HepG2 (cell line): ENCODE data around the gene SPG7. TPM values are rescaled to one million over a fixed set of nuclear protein-coding genes. Genes with fewer than 3 reads are reported as not detected.

ENCODE experiments used
- BHLHE40 ChIP-seq: IDR thresholded peaks from 2 replicates; pipeline ENCODE4 v1.6.1; 2011; ENCODE audit warnings: low read length, improper control_type of control experiment
- EP300 ChIP-seq, 3 experiments: sonication (generic) in 1 of 3; formaldehyde crosslinking in 1 of 3; IDR thresholded peaks; 2 replicates each; pipeline versions ENCODE4 v1.5.1 to v1.6.1; 2011 to 2020; ENCODE audit warnings: low read depth in 2 of 3, low read length in 2 of 3, borderline replicate concordance in 1 of 3, improper control_type of control experiment in 1 of 3, mild to moderate bottlenecking in 1 of 3, missing genetic modification reagents in 1 of 3, moderate library complexity in 1 of 3
- HMGA1 ChIP-seq: sonication (generic); formaldehyde crosslinking; conservative IDR thresholded peaks from 2 replicates; pipeline ENCODE4 v1.4.0; 2020; ENCODE audit warnings: missing genetic modification reagents
- SOX13 ChIP-seq, 3 experiments: fragments of 450-650 bp in 1 of 3; sonication (generic) in 1 of 3; formaldehyde crosslinking in 1 of 3; IDR thresholded peaks in 2 of 3; conservative IDR thresholded peaks in 1 of 3; 2 replicates each; pipeline versions ENCODE4 v1.5.0 to v1.6.1; 2016 to 2020; ENCODE audit warnings: antibody characterized with exemption in 1 of 3, mild to moderate bottlenecking in 1 of 3, missing compliant biosample characterization in 1 of 3, missing genetic modification reagents in 1 of 3, moderate library complexity in 1 of 3
- ZFP36L1 ChIP-seq: sonication (generic); formaldehyde crosslinking; IDR thresholded peaks from 2 replicates; pipeline ENCODE4 v1.8.0; 2022; ENCODE audit warnings: mild to moderate bottlenecking, missing genetic modification reagents, moderate library complexity
- ZNF572 ChIP-seq: sonication (generic); formaldehyde crosslinking; IDR thresholded peaks from 2 replicates; pipeline ENCODE4 v1.5.1; 2020; ENCODE audit warnings: mild to moderate bottlenecking, missing genetic modification reagents
- ZNF607 ChIP-seq: sonication (generic); formaldehyde crosslinking; IDR thresholded peaks from 2 replicates; pipeline ENCODE4 v1.5.1; 2020; ENCODE audit warnings: missing genetic modification reagents, mild to moderate bottlenecking, borderline replicate concordance
- polyA plus RNA-seq, 8 experiments: library from polyadenylated mRNA; depleted of rRNA in 3 of 8; stranded (reverse) in 7 of 8; unstranded in 1 of 8; fragments of >200 nt; fragmentation: Illumina TruSeq in 4 of 8; extraction: Trizol in 4 of 8; gene quantifications; 2 replicates each; pipeline versions ENCODE4 v1.2.1 to v1.2.3, GENCODE V29; 2011 to 2016; ENCODE audit warnings: low read depth in 4 of 8, missing spikeins in 1 of 8, mixed read lengths in 1 of 8; ENCODE audit not compliant: insufficient read depth in 1 of 8
- total RNA-seq, 5 experiments: library from RNA; depleted of rRNA; stranded (reverse); fragments of >200 nt; fragmentation: Illumina TruSeq; extraction: Trizol; gene quantifications; 2 replicates each; pipeline ENCODE4 v1.2.3, GENCODE V29; 2016; ENCODE audit warnings: low read depth in 1 of 5
- TF ChIP-seq, protein P1 (sequence below), 2 experiments: fragments of 450-650 bp in 1 of 2; sonication (generic) in 1 of 2; formaldehyde crosslinking; IDR thresholded peaks; 2 replicates each; pipeline versions ENCODE4 v1.5.0 to v1.8.0; 2020 to 2022; ENCODE audit warnings: mild to moderate bottlenecking in 1 of 2, missing genetic modification reagents in 1 of 2
- TF ChIP-seq, protein P2 (sequence below): sonication (generic); formaldehyde crosslinking; conservative IDR thresholded peaks from 2 replicates; pipeline ENCODE4 v1.8.0; 2022; ENCODE audit warnings: mild to moderate bottlenecking, moderate library complexity, missing genetic modification reagents
- TF ChIP-seq, protein P3 (sequence below): sonication (generic); formaldehyde crosslinking; IDR thresholded peaks from 2 replicates; pipeline ENCODE4 v1.4.0; 2020; ENCODE audit warnings: mild to moderate bottlenecking, missing genetic modification reagents
- TF ChIP-seq, protein P4 (sequence below): sonication (generic); formaldehyde crosslinking; IDR thresholded peaks from 2 replicates; pipeline ENCODE4 v1.5.0; 2020; ENCODE audit warnings: missing genetic modification reagents
- TF ChIP-seq, protein P5 (sequence below): sonication (generic); formaldehyde crosslinking; conservative IDR thresholded peaks from 2 replicates; pipeline ENCODE4 v1.8.1; 2023; ENCODE audit warnings: missing genetic modification reagents
- TF ChIP-seq, protein P6 (sequence below): sonication (generic); formaldehyde crosslinking; IDR thresholded peaks from 2 replicates; pipeline ENCODE4 v1.5.1; 2020; ENCODE audit warnings: missing genetic modification reagents, mild to moderate bottlenecking, borderline replicate concordance
- TF ChIP-seq, protein P7 (sequence below): sonication (generic); formaldehyde crosslinking; conservative IDR thresholded peaks from 2 replicates; pipeline ENCODE4 v1.4.0; 2020; ENCODE audit warnings: missing genetic modification reagents

SPG7 gene
- total and polyA plus RNA-seq, 2 of the 13 experiments (the other 11 are each of a cell fraction or from before 2014, with no cell fraction given): 66.0 to 136 TPM

DNA sequence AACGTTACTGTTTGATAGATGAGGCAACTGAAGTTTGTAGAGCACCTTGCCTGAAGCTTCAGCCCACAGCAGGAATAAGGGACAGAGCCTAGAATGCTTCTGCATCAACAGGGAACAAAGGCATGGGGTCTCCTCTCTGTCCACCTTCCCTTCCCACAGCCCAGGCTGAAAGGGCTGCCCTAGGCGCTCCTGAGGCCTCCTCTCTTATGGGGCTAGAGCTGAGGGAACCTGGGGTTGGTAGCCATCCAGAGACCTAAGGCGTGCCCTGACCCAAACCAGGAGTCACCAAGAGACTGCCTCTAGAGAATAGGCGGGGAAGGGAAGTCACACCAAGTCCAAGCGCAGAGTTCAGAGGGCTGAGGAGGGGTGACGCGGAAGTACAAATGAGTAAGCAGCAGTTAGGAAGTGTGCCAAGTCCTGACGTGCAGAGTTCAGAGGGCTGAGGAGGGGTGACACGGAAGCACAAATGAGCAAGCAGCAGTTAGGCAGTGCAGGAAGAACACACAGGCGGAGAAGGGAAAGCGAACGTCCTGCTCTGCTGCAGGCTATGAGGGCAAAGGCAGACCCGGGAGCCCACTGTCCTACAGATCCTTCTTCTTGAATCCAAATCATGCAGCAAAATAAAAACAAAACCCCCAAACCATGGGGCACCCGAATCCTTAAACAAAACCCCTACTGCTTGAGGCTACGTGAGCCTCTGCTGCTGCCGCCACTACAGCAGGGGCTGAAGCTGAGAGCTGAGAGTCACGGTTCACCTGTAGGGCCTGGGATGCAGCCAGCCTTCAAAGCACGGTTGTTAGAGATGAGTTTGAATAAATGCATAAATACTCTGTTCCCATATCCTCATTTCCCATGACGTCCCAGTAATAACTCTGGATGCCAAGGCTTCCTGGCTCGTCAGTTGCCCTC is 2.7 kb upstream of the SPG7 start (continued):
- TF ChIP-seq EP300 (IDR thresholded peaks at IDR 0.05; ENCODE audit: low read depth in 2 of 2, low read length in 2 of 2) (peak; percentile 51 to 89; a peak in 3 of 4 replicates), EP300 (CRISPR knock-in tag; IDR thresholded peaks at IDR 0.05; ENCODE audit: borderline replicate concordance) (peak; percentile 78), ZNF607 (CRISPR knock-in tag) (peak; percentile 93; the same call in 1 of the 2 replicates), ZNF572 (CRISPR knock-in tag) (peak; percentile 61), ZFP36L1 (CRISPR knock-in tag) (0 out of 2 replicates have a peak, but pooled peaks have one; percentile 48), HMGA1 (no peak), SOX13 (IDR thresholded peaks at IDR 0.05) (0 out of 2 replicates have a peak, but pooled peaks have one; percentile 62), SOX13 (CRISPR knock-in tag; conservative IDR thresholded peaks at IDR 0.05 in 1 of 2, IDR thresholded peaks at IDR 0.05 in 1 of 2) (peak in 1 of 2 experiments; percentile 75; a peak in 2 of 4 replicates), BHLHE40 (peak; percentile 78)
- TF ChIP-seq, protein P1, sequence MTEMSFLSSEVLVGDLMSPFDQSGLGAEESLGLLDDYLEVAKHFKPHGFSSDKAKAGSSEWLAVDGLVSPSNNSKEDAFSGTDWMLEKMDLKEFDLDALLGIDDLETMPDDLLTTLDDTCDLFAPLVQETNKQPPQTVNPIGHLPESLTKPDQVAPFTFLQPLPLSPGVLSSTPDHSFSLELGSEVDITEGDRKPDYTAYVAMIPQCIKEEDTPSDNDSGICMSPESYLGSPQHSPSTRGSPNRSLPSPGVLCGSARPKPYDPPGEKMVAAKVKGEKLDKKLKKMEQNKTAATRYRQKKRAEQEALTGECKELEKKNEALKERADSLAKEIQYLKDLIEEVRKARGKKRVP (CRISPR knock-in tag; IDR thresholded peaks at IDR 0.05): peak in 1 of 2 experiments; percentile 70; a peak in 1 of 4 replicates
- TF ChIP-seq, protein P2, sequence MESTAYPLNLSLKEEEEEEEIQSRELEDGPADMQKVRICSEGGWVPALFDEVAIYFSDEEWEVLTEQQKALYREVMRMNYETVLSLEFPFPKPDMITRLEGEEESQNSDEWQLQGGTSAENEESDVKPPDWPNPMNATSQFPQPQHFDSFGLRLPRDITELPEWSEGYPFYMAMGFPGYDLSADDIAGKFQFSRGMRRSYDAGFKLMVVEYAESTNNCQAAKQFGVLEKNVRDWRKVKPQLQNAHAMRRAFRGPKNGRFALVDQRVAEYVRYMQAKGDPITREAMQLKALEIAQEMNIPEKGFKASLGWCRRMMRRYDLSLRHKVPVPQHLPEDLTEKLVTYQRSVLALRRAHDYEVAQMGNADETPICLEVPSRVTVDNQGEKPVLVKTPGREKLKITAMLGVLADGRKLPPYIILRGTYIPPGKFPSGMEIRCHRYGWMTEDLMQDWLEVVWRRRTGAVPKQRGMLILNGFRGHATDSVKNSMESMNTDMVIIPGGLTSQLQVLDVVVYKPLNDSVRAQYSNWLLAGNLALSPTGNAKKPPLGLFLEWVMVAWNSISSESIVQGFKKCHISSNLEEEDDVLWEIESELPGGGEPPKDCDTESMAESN (CRISPR knock-in tag): peak; percentile 67; the same call in 1 of the 2 replicates
- TF ChIP-seq, protein P3, sequence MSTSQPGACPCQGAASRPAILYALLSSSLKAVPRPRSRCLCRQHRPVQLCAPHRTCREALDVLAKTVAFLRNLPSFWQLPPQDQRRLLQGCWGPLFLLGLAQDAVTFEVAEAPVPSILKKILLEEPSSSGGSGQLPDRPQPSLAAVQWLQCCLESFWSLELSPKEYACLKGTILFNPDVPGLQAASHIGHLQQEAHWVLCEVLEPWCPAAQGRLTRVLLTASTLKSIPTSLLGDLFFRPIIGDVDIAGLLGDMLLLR (CRISPR knock-in tag): peak; percentile 60; the same call in 1 of the 2 replicates
- TF ChIP-seq, protein P4, sequence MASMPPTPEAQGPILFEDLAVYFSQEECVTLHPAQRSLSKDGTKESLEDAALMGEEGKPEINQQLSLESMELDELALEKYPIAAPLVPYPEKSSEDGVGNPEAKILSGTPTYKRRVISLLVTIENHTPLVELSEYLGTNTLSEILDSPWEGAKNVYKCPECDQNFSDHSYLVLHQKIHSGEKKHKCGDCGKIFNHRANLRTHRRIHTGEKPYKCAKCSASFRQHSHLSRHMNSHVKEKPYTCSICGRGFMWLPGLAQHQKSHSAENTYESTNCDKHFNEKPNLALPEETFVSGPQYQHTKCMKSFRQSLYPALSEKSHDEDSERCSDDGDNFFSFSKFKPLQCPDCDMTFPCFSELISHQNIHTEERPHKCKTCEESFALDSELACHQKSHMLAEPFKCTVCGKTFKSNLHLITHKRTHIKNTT (CRISPR knock-in tag): no peak
- TF ChIP-seq, protein P5, sequence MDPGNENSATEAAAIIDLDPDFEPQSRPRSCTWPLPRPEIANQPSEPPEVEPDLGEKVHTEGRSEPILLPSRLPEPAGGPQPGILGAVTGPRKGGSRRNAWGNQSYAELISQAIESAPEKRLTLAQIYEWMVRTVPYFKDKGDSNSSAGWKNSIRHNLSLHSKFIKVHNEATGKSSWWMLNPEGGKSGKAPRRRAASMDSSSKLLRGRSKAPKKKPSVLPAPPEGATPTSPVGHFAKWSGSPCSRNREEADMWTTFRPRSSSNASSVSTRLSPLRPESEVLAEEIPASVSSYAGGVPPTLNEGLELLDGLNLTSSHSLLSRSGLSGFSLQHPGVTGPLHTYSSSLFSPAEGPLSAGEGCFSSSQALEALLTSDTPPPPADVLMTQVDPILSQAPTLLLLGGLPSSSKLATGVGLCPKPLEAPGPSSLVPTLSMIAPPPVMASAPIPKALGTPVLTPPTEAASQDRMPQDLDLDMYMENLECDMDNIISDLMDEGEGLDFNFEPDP (CRISPR knock-in tag): no peak
- TF ChIP-seq, protein P6, sequence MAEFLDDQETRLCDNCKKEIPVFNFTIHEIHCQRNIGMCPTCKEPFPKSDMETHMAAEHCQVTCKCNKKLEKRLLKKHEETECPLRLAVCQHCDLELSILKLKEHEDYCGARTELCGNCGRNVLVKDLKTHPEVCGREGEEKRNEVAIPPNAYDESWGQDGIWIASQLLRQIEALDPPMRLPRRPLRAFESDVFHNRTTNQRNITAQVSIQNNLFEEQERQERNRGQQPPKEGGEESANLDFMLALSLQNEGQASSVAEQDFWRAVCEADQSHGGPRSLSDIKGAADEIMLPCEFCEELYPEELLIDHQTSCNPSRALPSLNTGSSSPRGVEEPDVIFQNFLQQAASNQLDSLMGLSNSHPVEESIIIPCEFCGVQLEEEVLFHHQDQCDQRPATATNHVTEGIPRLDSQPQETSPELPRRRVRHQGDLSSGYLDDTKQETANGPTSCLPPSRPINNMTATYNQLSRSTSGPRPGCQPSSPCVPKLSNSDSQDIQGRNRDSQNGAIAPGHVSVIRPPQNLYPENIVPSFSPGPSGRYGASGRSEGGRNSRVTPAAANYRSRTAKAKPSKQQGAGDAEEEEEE (CRISPR knock-in tag): peak; percentile 94; the same call in 1 of the 2 replicates
- TF ChIP-seq, protein P7, sequence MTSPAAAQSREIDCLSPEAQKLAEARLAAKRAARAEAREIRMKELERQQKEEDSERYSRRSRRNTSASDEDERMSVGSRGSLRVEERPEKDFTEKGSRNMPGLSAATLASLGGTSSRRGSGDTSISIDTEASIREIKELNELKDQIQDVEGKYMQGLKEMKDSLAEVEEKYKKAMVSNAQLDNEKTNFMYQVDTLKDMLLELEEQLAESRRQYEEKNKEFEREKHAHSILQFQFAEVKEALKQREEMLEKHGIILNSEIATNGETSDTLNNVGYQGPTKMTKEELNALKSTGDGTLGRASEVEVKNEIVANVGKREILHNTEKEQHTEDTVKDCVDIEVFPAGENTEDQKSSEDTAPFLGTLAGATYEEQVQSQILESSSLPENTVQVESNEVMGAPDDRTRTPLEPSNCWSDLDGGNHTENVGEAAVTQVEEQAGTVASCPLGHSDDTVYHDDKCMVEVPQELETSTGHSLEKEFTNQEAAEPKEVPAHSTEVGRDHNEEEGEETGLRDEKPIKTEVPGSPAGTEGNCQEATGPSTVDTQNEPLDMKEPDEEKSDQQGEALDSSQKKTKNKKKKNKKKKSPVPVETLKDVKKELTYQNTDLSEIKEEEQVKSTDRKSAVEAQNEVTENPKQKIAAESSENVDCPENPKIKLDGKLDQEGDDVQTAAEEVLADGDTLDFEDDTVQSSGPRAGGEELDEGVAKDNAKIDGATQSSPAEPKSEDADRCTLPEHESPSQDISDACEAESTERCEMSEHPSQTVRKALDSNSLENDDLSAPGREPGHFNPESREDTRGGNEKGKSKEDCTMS (CRISPR knock-in tag): no peak
